GM18951 (cell line): ENCODE data around the gene CAGE1.
"Not testable (repeated sequence)": the region's sequence is repeated elsewhere in the genome, so short reads cannot be mapped to it uniquely, and the experiment has no call there.

Source experiments
- POLR2A ChIP-seq: IDR thresholded peaks from 4 replicates; pipeline ENCODE4 v1.6.1; 2011; ENCODE audit warnings: mild to moderate bottlenecking; ENCODE audit not compliant: insufficient read length, insufficient read depth; ENCODE audit errors: extremely low read depth
- in situ Hi-C: fragments of 300-500 bp; cut with MboI; formaldehyde crosslinking; loops from one replicate; pipeline ENCODE4 v1.12.0; 2022; ENCODE audit warnings: low sequenced_read_pairs, mixed read lengths, inconsistent platforms; ENCODE audit not compliant: unreplicated experiment

The CAGE1 gene

GRCh38 chr6:7390226-7390878, 810 bp upstream of the CAGE1 start:
- in situ Hi-C loops: no loop called here

GRCh38 chr6:7389162-7389450, 436 bp downstream of the CAGE1 start:
- in situ Hi-C loops: no loop called here
- TF ChIP-seq POLR2A: no peak

More at GRCh38 chr6:7390226-7390878, 810 bp upstream of the CAGE1 start:
- TF ChIP-seq POLR2A: no peak

GRCh38 chr6:7381092-7381491, 8.4 kb downstream of the CAGE1 start:
- in situ Hi-C loops: no loop called here

GRCh38 chr6:7378740-7379139, 10.8 kb downstream of the CAGE1 start:
- TF ChIP-seq POLR2A: no peak
- in situ Hi-C loops: no loop called here

More at GRCh38 chr6:7381092-7381491, 8.4 kb downstream of the CAGE1 start:
- no peak for TF ChIP-seq POLR2A

- in situ Hi-C loops: no loop called here
- TF ChIP-seq POLR2A: no peak
Observed at GRCh38 chr6:7377961-7378360, 11.6 kb downstream of the CAGE1 start.

GRCh38 chr6:7373739-7374138, 15.8 kb downstream of the CAGE1 start:
- TF ChIP-seq POLR2A: no peak
- in situ Hi-C loops: no loop called here

GRCh38 chr6:7367408-7367807, 22.1 kb downstream of the CAGE1 start:
- in situ Hi-C loops: no loop called here
- TF ChIP-seq POLR2A: no peak

GRCh38 chr6:7351916-7352315, 37.6 kb downstream of the CAGE1 start:
- in situ Hi-C loops: not testable (repeated sequence)

GRCh38 chr6:7350591-7350990, 39.0 kb downstream of the CAGE1 start:
- in situ Hi-C loops: not testable (repeated sequence)

GRCh38 chr6:7347551-7347997, 42.0 kb downstream of the CAGE1 start:
- in situ Hi-C loops: not testable (repeated sequence)

- in situ Hi-C loops: not testable (repeated sequence)
Observed at GRCh38 chr6:7344773-7345450, 44.6 kb downstream of the CAGE1 start.

- TF ChIP-seq POLR2A: no peak
- in situ Hi-C loops: no loop called here
Observed at GRCh38 chr6:7343546-7344475, 45.7 kb downstream of the CAGE1 start.

GRCh38 chr6:7341989-7342742, 47.4 kb downstream of the CAGE1 start:
- in situ Hi-C loops: no loop called here
- no peak for TF ChIP-seq POLR2A
